Epidermal melanocyte (primary cell): ENCODE measurements around the gene KAT6B.

Experiments
- DNase-seq: peaks from one replicate; pipeline ENCODE4 v3.0.0; 2011; ENCODE audit warnings: low spot score; ENCODE audit not compliant: insufficient read length

KAT6B gene

GRCh38 chr10:74949034-74949832 lies 122.8 kb downstream of the KAT6B start:
- no peak for DNase-seq

GRCh38 chr10:74949843-74950765 lies 123.7 kb downstream of the KAT6B start:
- no peak for DNase-seq

GRCh38 chr10:74953214-74953613 lies 126.8 kb downstream of the KAT6B start:
- DNase-seq: no peak

- DNase-seq: no peak
Measured at GRCh38 chr10:74955796-74956195, 129.4 kb downstream of the KAT6B start.

- no peak for DNase-seq
Measured at GRCh38 chr10:74956555-74957111, 130.2 kb downstream of the KAT6B start.

GRCh38 chr10:74957285-74957961 lies 131.0 kb downstream of the KAT6B start:
- DNase-seq: no peak

GRCh38 chr10:74958316-74958715 lies 131.9 kb downstream of the KAT6B start:
- no peak for DNase-seq

GRCh38 chr10:74960670-74961069 lies 134.3 kb downstream of the KAT6B start:
- DNase-seq: no peak

GRCh38 chr10:74962517-74962916 lies 136.1 kb downstream of the KAT6B start:
- no peak for DNase-seq

- DNase-seq: no peak
Measured at GRCh38 chr10:74963549-74963948, 137.1 kb downstream of the KAT6B start.

- no peak for DNase-seq
Measured at GRCh38 chr10:74967911-74968666, 141.7 kb downstream of the KAT6B start.

GRCh38 chr10:74968667-74969061 lies 142.3 kb downstream of the KAT6B start:
- no peak for DNase-seq

GRCh38 chr10:74969093-74969492 lies 142.7 kb downstream of the KAT6B start:
- DNase-seq: no peak

- no peak for DNase-seq
Measured at GRCh38 chr10:74969530-74969929, 143.1 kb downstream of the KAT6B start.

- no peak for DNase-seq
Measured at GRCh38 chr10:74973741-74974392, 147.5 kb downstream of the KAT6B start.

- no peak for DNase-seq
Measured at GRCh38 chr10:74975758-74976157, 149.4 kb downstream of the KAT6B start.

GRCh38 chr10:74976565-74976964 lies 150.2 kb downstream of the KAT6B start:
- DNase-seq: no peak

GRCh38 chr10:74977072-74977471 lies 150.7 kb downstream of the KAT6B start:
- no peak for DNase-seq

GRCh38 chr10:74977913-74978847 lies 151.8 kb downstream of the KAT6B start:
- DNase-seq: no peak
